Kidney tubule cell (primary cell): ENCODE results near the gene XYLT2.
"Not testable (repeated sequence)": the region's sequence is repeated elsewhere in the genome, so short reads cannot be mapped to it uniquely, and the experiment has no call there.

Experiments used
- DNase-seq: peaks from one replicate; pipeline ENCODE4 v3.0.0-alpha.2; 2018; ENCODE audit warnings: low spot score

Gene XYLT2

DNA sequence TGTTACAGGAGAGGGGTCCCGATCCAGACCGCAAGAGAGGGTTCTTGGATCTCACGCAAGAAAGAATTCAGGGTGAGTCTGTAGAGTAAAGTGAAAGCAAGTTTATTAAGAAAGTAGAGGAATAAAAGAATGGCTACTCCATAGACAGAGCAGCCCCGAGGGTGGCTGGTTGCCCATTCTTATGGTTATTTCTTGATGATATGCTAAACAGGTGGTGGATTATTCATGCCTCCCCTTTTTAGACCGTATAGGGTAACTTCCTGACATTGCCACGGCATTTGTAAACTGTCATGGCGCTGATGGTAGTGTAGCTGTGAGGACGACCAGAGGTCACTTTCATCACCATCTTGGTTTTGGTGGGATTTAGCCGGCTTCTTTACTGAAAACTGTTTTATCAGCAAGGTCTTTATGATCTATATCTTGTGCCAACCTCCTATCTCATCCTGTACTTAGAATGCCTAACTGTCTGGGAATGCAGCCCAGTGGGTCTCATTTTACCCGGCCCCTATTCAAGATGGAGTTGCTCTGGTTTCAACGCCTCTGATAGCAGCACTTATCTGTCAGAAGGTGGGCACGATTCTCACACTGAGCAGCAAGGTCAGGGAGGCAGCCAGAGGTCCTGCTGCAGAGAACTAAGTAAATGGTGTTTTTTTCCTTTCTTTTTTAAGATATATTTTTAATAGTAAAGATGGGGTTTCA lies 26.5 kb upstream of the XYLT2 start:
- no peak for DNase-seq

DNA sequence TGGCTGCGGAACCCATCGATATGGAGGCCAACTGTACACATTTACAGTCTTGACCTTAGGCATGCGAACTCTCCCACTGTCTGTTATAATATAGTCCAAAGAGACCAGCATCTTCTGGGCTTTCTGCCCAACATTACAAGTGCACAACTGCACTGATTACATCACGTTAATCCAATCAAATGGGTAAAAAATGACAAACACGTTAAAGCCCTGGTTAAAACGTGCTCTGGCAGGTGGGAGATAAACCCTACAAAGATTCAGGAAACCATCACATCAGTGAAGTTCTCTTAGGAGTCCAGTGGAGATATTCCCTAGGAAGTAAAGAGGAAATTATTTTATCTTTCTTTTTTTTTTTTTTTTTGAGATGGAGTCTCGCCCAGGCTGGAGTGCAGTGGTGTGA lies 23.7 kb upstream of the XYLT2 start:
- no peak for DNase-seq

DNA sequence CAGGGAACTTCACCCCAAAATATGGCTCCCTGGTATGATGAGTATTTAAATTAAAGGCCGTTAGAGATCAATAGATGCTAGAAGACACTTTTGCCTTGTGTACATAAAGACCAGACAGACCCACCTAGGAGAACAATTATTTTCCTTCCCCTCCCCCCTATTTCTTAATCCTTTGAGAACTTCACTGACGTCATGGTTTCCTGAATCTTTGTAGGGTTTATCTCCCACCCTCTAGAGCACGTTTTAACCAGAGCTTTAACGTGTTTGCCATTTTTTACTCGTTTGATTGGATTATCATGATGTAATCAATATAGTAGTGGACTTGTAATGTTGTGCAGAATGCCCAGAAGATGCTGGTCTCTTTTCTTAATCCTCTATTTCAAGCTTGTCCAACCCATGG lies 22.9 kb upstream of the XYLT2 start:
- DNase-seq: no peak

DNA sequence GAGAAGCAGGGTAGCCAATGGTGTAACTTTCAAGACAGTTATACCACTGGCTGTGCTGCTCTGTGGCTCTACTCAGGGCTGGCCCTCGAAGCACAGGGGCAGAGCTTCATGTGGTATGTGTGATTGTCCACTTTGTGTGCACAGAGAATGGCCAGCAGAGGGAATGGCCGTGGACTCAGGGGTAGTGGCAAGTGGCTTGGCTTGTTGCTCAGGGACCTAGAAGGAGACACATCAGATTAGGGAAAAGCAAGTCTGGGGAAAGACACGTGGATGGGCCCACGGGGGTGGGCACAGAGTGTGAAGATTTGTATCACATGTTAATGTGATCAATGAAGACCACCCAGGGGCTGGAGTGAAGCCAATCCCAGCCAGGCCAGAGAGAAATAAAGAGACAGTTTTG lies 20.0 kb upstream of the XYLT2 start:
- DNase-seq: no peak

- no peak for DNase-seq
These were observed 19.0 kb upstream of the XYLT2 start for GRCh38 chr17:50326831-50327364.

GRCh38 chr17:50328363-50329325 lies 17.3 kb upstream of the XYLT2 start:
- DNase-seq: no peak

DNA sequence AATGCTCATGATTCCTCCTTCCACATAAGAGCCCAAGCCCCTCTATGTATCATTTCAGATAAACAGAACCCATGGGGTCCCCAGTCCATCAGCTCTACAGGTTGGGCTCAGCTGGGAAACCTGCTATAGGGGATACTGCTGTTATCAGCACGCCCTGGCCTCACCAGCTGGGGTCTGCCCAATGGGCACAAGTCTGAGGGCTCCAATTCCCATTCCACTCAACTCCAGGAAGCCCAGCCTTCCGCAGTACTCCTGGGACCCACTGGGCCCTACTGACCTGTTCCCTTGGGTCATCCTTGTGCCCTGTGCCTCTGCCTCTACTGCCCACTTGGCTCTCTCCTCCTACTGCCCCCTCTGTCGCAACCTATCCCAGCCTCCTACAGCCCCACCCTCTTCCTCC lies 16.2 kb upstream of the XYLT2 start:
- DNase-seq: no peak

GRCh38 chr17:50330151-50330775 lies 15.7 kb upstream of the XYLT2 start:
- no peak for DNase-seq

DNA sequence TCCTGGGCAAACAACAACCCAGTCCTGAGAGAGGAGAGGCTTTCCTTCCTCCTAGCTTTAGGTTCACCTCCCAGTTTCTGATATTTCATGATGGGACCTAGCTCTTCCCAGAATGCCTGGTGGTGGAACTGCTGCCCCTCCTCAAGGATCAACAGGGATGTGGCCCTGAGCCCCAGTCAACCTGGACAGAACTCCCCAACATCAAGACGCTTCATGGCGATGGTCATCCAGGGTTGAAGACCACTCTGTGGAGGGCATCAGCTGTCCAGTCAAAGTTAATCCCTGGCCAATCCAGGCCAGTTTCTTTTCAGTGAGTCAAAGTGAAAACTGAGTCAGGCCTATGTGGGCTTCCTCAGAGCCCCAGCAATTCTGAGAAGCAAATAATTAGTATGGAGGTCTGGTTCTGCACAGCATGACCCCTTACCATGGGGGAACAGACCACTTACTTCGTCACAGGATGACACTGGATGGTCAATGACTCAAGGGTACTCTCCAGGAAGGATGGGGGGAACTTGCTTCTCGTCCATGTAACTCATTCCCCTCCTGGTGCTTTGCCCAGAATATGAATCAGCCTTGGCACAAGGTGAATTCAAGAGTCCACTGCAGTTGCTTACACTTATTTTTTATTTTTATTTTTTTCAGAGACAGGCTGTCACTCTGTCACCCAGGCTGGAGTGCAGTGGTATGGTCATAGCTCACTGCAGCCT lies 14.7 kb upstream of the XYLT2 start:
- peak; percentile 83 for DNase-seq

- DNase-seq: no peak
These were observed 13.7 kb upstream of the XYLT2 start for GRCh38 chr17:50332196-50332595.

DNA sequence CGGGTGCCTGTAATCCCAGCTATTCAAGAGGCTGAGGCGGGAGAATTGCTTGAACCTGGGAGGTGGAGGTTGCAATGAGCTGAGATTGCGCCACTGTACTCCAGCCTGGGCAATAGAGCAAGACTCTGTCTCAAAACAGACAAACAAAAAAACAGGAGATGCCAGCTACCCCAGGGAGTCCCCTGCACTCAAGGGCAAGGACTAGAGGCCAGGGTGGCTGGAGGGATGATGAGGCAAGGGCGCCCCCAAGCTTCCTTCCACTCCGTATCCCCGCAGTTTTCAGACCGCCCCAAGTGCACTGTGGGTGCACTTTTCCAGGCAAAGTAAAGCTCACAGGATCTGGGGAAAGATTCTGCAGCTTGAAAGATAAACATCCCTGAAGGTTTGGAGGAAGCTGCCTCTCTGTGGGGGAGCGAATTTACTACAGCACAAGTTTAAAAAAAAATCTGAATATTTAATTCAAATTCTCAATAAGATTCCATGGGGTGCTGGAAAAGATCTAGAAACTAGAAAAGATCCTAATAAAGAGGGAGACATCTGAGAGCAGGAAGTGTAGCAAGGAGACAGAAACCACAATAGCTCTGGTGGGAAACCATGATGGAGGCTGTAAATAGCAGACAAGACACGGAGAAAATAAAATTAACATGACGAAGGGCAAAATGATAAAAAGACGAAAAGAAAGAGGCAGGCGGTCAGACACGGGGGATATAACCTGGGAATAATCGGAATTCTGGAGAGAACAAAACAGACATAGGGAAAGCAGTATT lies 12.5 kb upstream of the XYLT2 start:
- not testable (repeated sequence) for DNase-seq

- DNase-seq: no peak
These were observed 8.0 kb upstream of the XYLT2 start for GRCh38 chr17:50337956-50338355.

DNA sequence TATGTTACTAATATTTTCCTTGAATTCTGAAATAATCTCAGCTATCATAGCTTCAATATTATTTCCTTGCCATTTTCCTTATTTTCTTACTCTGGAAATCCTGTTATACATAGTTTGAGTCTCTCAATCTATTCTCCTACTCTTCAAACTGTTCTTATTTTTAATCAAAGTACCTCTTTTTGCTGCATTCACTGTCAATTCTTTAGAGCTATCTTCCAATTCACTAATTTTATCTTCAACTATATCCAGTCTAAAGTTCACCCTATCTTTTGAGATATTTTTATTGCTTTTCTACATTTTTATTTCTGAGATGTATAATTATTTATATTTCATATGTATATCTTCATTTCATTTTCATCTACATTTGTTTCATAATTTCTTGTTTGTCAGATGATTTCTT lies 7.3 kb upstream of the XYLT2 start:
- no peak for DNase-seq

- DNase-seq: no peak
These were observed 6.5 kb upstream of the XYLT2 start for GRCh38 chr17:50339381-50339780.

DNA sequence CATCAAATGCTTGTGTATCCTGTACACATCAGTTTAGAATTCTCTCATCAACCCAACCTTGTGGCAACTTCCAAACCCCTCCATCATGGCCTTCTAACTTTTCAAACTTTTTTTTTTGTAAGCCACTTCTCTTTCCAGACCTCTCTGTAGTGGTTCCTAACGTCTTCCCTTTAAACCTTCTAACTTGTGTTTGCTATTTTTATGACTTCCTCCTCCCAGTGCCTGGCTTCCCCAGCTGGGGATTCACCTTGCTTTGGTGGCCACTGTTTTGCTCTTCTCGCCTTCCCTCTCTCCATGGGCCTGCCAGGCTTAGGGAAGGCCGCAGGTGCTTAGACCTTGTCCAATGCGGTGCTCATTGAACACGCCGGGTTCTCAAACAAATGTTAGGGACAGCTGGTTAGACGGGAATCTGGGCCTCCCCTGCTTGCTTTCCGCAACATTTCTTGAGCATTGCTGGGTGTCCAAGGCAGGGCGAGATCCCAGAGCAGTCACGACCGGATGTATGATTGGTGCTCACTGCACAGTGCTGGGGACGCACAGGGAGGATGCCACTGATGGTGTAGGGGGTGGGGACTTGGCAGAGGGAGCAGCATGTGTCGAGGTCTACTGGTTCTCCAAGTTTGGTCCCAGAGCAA lies 1.1 kb upstream of the XYLT2 start:
- DNase-seq: no peak

DNA sequence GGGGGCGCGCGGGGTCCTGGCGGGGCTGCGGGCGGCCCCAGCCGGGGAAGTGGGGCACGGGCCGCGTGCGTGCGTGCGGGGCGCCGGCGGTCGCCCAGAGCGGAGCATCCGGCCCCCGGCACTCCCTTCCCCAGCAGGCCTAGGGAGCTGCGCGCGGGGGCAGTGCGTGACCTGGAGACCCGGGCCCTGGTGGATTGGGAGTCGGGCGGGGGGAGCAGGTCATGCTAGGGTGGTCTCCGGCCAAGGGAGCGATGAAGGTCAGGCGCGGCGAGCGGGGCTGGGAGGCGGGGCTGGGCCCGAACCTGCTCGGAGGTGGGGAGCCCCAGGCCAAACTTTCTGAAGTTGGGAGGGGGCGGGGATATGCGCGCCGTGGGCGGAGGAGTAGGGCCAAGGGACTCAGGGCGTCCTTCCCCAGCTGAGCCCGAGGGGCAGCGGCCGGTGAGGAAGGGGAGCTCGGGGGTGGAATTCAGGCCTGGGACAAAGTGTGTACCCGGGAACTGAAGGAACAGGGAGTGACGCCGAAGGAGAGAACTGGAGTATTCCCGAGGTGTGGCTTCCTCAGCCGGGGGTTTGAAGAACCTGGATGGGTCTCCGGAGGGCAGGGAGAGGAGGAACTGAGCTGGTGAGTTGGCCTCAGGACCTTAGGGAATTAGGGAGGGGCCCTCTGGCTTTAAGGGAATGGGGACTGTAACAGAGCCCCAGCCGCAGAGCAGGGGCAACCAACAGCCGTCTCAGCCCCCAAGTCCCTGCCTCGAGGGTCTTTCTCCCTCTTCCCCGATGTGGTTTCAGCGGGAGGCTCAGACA lies 589 bp downstream of the XYLT2 start:
- peak; percentile 37 for DNase-seq

- DNase-seq: no peak
These were observed 1.4 kb downstream of the XYLT2 start for GRCh38 chr17:50347117-50347893.

DNA sequence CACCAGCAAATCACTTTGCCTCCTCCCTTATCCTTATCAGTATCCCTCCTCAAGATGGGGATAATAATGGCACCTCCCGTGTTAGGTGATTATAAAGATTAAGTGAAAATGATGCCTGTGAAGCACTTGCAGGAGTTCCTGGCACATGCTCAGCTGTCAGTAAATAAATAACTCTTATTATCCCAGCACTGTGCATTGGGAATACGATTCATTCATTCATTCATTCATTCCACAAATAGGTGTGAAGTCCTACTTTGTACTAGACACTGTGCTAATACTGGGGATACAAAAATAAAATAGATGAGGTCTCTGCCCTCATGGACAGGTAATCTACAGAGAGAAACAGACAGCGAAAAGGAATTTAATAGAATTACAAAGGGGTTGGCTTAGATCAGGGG lies 2.0 kb downstream of the XYLT2 start:
- DNase-seq: no peak
